Esophagus muscularis mucosa (tissue), 4 donors: ENCODE data around the gene GRB7.

ENCODE experiments used
- EP300 ChIP-seq: sonication (generic); formaldehyde crosslinking; IDR thresholded peaks from one replicate; pipeline ENCODE4 v1.6.1; 2017; ENCODE audit warnings: antibody characterized with exemption
- POLR2A ChIP-seq: fragments of 450-650 bp; IDR thresholded peaks from one replicate; pipeline ENCODE4 v1.6.1; 2017; ENCODE audit warnings: antibody characterized with exemption, moderate library complexity, mild to moderate bottlenecking, low read depth
- TF ChIP-seq, protein P1 (sequence below), 3 experiments: fragments of 200-600 bp in 2 of 3; fragments of 450-650 bp in 1 of 3; sonication (generic) in 2 of 3; IDR thresholded peaks; one replicate each; pipeline ENCODE4 v1.5.1; 2017 to 2019; ENCODE audit warnings: antibody characterized with exemption in 3 of 3, mild to moderate bottlenecking in 2 of 3, moderate library complexity in 1 of 3

DNA sequence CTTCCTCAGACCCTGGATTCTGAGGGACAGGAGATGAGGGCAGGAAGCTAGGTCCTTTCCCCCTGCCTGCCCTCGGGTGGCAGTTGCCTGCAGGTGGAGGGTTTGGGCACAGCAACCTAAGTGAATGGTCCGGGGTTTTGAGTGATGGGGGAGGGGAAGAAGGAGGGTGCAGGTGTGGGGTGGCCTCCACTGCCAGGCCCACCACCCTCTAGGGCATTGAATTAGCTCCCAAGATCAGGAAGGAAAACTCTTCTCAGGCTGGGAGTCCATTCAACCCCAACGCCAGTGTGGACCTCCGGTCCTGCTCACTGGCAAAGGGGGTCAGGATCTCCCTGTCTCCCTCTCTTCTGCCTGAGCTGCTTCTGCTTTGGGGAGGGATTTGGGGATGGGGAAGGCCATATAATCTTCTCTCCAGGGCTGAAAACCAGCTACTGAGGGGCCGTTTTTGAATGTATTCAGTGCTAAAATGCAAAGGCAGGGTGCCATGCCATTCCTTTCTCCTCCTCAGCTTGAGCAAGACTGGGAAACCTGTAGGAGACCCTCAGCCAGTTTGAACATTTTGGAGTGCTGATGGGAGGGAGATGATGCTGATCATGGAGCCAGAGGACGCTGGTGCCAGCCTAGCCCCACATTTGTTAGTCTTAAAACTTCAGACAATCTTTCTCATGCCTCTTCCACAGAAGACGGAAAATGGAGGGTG lies 18.8 kb downstream of the GRB7 start:
- TF ChIP-seq, protein P1, sequence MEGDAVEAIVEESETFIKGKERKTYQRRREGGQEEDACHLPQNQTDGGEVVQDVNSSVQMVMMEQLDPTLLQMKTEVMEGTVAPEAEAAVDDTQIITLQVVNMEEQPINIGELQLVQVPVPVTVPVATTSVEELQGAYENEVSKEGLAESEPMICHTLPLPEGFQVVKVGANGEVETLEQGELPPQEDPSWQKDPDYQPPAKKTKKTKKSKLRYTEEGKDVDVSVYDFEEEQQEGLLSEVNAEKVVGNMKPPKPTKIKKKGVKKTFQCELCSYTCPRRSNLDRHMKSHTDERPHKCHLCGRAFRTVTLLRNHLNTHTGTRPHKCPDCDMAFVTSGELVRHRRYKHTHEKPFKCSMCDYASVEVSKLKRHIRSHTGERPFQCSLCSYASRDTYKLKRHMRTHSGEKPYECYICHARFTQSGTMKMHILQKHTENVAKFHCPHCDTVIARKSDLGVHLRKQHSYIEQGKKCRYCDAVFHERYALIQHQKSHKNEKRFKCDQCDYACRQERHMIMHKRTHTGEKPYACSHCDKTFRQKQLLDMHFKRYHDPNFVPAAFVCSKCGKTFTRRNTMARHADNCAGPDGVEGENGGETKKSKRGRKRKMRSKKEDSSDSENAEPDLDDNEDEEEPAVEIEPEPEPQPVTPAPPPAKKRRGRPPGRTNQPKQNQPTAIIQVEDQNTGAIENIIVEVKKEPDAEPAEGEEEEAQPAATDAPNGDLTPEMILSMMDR (IDR thresholded peaks at IDR 0.05), result no peak
- TF ChIP-seq POLR2A (no peak), EP300 (no peak)
